ENCODE results near the gene GRM1. TPM values are rescaled to one million over a fixed set of nuclear protein-coding genes. Genes with fewer than 3 reads are reported as not detected.

Gene GRM1
- total and polyA plus RNA-seq, 2 of the 4 experiments (the other 2 are of a cell fraction): not detected

DNA sequence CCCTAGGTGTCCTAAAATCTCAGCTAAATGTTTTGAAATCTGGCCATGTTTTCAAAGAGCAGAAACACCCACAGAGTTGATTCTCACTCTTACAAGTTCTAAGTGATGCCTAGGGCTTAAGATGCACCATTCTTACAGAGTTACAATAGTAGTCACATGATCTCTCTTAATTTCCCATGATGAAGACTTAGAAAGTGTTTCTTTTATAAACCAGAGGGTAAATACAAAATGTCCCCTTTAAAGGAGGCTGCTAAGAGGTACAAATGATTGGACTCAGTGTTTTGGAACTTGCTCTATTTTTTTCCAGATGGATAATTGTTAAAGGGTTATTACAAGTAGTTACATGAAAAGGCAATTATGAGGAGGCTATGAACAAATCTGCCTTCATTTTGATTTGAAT, 244.6 kb downstream of the GRM1 start:
- Histone ChIP-seq H3K9ac (ENCODE audit: low read depth, low read length) (no peak overlapping the region), H3K56ac (ENCODE audit: extremely low read depth, insufficient read depth, low read length) (no peak overlapping the region), H3K4me1 (ENCODE audit: control insufficient read depth, insufficient read depth, low read length) (no peaks in the 10 kb centered on the region), H2BK5ac (ENCODE audit: low read depth, low read length, poor library complexity, severe bottlenecking) (no peak overlapping the region), H4K20me1 (ENCODE audit: insufficient read depth, low read length) (no peaks in the 10 kb centered on the region), H4K5ac (ENCODE audit: low read depth, low read length) (no peak overlapping the region), H3K18ac (ENCODE audit: low read depth, low read length) (no peak overlapping the region), H2BK120ac (ENCODE audit: low read depth, low read length) (no peak overlapping the region), H3K23ac (ENCODE audit: low read depth, low read length) (no peak overlapping the region), H4K91ac (ENCODE audit: insufficient read depth, low read depth, low read length) (no peak overlapping the region), H3K9me3 (ENCODE audit: control insufficient read depth, insufficient read depth, low read length) (no peaks in the 10 kb centered on the region), H3K27me3 (ENCODE audit: control insufficient read depth, insufficient read depth, low read length) (no peaks in the 10 kb centered on the region), H3K9me1 (ENCODE audit: insufficient read depth, low read length) (no peaks in the 10 kb centered on the region), H2AK5ac (ENCODE audit: low read depth, low read length) (no peak overlapping the region), H3K36me3 (ENCODE audit: control insufficient read depth, insufficient read depth, low read length) (no peaks in the 10 kb centered on the region), H2BK15ac (ENCODE audit: low read depth, low read length) (no peak overlapping the region), H3K79me1 (ENCODE audit: low read depth in 1 of 2, low read length in 2 of 2) (no peaks in the 10 kb centered on the region), H2AK9ac (replicated peaks; ENCODE audit: low read depth, low read length, poor library complexity) (no peak overlapping the region), H3K4ac (ENCODE audit: low read depth, low read length) (no peak overlapping the region), H3K14ac (replicated peaks; ENCODE audit: low read depth, low read length) (no peak overlapping the region), H3K4me2 (ENCODE audit: low read depth, low read length) (no peak overlapping the region), H2AFZ (replicated peaks; ENCODE audit: low read length, poor library complexity) (no peak overlapping the region), H4K8ac (ENCODE audit: low read depth in 2 of 2, low read length in 2 of 2) (no peak overlapping the region), H3K27ac (ENCODE audit: insufficient read depth, low read length) (no peak overlapping the region), H3K4me3 (ENCODE audit: insufficient read depth, low read depth, low read length) (no peak overlapping the region), H2BK20ac (ENCODE audit: low read depth, low read length) (no peak overlapping the region)
- intact Hi-C loops (cut with micrococcal nuclease): no loop called here
- DNase-seq (no peak), ATAC-seq (ENCODE audit: low read depth) (no peak)
- BruUV-seq (replicated peaks): no TSS peak
- no peak for TF ChIP-seq NFE2L2 (IDR thresholded peaks at IDR 0.05; ENCODE audit: low read depth, low read length)
- no peak for TF ChIP-seq POLR2A (IDR thresholded peaks at IDR 0.05; ENCODE audit: low read depth, low read length)
- no peak for TF ChIP-seq RAD21 (IDR thresholded peaks at IDR 0.05; ENCODE audit: low read length)
- TF ChIP-seq, protein P1, sequence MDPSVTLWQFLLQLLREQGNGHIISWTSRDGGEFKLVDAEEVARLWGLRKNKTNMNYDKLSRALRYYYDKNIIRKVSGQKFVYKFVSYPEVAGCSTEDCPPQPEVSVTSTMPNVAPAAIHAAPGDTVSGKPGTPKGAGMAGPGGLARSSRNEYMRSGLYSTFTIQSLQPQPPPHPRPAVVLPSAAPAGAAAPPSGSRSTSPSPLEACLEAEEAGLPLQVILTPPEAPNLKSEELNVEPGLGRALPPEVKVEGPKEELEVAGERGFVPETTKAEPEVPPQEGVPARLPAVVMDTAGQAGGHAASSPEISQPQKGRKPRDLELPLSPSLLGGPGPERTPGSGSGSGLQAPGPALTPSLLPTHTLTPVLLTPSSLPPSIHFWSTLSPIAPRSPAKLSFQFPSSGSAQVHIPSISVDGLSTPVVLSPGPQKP (IDR thresholded peaks at IDR 0.05; ENCODE audit: borderline replicate concordance, low read depth, low read length): no peak
- TF ChIP-seq RFX5 (IDR thresholded peaks at IDR 0.05; ENCODE audit: low read depth, low read length): no peak
- TF ChIP-seq, protein P2, sequence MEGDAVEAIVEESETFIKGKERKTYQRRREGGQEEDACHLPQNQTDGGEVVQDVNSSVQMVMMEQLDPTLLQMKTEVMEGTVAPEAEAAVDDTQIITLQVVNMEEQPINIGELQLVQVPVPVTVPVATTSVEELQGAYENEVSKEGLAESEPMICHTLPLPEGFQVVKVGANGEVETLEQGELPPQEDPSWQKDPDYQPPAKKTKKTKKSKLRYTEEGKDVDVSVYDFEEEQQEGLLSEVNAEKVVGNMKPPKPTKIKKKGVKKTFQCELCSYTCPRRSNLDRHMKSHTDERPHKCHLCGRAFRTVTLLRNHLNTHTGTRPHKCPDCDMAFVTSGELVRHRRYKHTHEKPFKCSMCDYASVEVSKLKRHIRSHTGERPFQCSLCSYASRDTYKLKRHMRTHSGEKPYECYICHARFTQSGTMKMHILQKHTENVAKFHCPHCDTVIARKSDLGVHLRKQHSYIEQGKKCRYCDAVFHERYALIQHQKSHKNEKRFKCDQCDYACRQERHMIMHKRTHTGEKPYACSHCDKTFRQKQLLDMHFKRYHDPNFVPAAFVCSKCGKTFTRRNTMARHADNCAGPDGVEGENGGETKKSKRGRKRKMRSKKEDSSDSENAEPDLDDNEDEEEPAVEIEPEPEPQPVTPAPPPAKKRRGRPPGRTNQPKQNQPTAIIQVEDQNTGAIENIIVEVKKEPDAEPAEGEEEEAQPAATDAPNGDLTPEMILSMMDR (conservative IDR thresholded peaks at IDR 0.05; ENCODE audit: low read depth, low read length): no peak
- TF ChIP-seq BHLHE40 (IDR thresholded peaks at IDR 0.05; ENCODE audit: low read depth, low read length): no peak
- TF ChIP-seq, protein P3, sequence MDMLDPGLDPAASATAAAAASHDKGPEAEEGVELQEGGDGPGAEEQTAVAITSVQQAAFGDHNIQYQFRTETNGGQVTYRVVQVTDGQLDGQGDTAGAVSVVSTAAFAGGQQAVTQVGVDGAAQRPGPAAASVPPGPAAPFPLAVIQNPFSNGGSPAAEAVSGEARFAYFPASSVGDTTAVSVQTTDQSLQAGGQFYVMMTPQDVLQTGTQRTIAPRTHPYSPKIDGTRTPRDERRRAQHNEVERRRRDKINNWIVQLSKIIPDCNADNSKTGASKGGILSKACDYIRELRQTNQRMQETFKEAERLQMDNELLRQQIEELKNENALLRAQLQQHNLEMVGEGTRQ (IDR thresholded peaks at IDR 0.05; ENCODE audit: low read depth, low read length): no peak
- no peak for TF ChIP-seq CHD1 (IDR thresholded peaks at IDR 0.05; ENCODE audit: low read depth, low read length)
- TF ChIP-seq MXI1 (IDR thresholded peaks at IDR 0.05; ENCODE audit: borderline replicate concordance, low read depth, low read length): no peak
- TF ChIP-seq FOS (IDR thresholded peaks at IDR 0.05; ENCODE audit: low read depth, low read length): no peak
- ChIA-PET POLR2A (ENCODE audit: unreplicated experiment) (no interaction called here), CTCF (no interaction called here)
- dilution Hi-C loops (cut with HindIII; ENCODE audit: low sequenced_read_pairs, unreplicated experiment): no loop called here
- in situ Hi-C loops (cut with MboI; ENCODE audit: low sequenced_read_pairs): no loop called here

Data from IMR-90 (cell line).